Kasumi-1 (cell line): ENCODE data around the gene ZC3H15.

Experiments used
- DNase-seq, 2 experiments: peaks; one replicate each; lab custom pipeline; 2025; lab: John Stamatoyannopoulos, UW

Gene ZC3H15

DNA sequence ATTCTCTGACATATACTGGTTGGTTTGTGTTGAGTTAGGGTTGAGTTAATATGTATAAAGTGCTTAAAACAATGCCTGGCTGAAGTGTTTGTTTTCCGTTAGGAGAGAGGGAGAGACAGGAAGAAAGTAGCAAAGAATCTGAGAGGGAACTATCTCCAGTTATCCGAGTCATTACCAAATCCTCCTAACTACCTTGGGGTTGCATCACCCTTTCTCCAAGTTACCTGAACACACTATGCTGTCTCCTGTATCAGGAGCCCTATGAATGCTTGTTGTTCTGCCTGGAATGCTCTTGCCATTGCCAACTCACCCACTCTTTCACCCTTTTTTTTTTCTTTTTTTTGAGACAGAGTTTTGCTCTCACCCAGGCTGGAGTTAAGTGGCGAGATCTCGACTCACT is 55.9 kb downstream of the ZC3H15 start:
- no peak for DNase-seq

DNA sequence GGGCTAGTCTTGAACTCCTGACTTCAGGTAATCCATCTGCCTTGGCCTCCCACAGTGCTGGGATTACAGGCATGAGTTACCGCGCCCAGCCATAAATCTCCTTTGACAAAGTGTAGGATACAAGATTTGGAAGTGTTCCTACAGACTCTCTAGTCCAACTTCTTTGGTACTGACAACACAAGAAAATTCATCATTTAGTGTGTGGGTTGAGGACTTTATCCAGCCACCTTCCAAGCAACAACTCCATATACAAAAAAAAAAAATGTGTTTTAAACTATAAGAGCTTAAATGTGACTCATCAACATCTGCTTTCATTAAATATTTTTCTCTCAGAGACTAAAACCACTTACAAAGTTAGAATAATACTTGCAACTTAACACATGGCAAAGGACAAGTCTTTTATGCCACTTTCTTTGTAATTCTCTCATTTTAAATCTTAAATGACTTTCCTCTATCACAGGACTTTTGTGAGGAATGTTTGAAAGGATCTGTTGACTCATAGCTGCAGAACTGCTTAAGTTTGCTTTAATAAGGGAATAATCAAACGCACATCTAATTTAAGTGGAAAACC is 57.6 kb downstream of the ZC3H15 start:
- DNase-seq: no peak

DNA sequence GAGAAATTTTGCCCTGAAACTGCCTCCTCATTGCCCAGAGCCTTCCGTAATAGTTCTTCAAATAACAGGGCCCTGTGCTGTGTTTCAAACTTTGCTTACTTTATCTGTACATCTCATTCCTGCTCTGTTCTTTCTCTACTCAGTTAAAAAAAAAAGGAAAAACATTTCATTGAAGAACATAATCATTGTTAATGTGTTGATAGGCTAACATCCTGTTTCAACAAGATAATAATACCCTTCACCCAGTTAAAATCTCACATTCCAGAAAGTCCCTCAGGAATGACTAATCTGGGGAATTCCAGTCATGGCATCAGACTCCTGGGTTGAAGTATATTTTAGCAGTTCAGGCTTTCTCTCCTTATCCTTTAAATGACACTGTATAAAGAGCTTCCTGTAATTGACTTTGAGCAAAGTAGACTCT is 58.2 kb downstream of the ZC3H15 start:
- DNase-seq: no peak

DNA sequence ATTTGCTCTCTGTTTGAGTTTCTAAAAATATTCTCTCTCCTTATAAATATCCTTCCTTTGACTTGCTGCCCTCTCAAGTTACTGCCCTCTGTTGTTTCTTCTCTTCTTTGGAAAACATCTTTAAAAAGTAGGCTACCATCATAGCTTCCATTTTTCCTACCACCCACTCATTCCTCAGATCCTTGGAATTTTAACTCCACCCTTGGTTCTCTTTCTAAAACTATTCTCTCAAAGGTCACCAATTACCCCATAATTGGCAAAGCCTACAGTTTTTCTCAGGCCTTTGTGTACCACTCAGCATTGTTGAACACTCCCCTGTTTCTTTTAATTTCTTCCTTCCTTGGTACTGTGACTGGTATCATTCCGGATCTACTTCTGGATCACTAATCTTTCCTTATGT is 60.8 kb downstream of the ZC3H15 start:
- no peak for DNase-seq

DNA sequence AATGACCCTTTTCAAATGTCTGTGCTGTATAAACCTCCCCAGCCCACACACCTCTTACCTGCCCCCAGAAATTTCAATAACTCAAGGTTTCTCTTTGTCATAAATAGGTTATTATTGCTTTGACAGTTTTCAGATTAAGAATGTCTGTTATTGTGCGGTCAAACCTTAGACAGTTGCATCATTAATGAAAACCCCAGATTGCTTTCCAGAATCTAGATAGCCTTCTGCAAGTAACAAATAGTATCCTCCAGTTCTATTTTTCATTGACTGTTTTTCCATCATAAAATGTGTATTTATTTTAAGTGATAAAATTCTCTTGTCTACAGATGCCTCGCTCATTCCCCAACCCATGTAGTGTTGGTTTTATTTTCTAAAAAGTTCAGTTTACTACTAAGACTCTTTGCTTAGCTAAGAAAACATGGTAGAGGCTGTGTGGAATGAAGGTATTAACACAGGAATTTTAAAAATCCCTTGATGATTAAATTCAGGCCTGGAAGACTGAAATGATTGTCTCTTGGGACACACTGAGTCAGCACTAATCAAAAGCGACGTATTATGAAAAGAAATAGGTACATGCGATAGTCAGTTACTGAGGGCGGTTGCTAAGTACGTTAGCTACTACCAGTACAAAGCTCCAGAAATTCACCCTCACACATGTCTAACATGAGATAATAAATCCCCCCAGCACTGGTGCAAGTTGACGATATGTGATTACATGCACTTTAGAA is 65.4 kb downstream of the ZC3H15 start:
- DNase-seq: no peak

- no peak for DNase-seq
Measured at GRCh38 chr2:186554429-186554828, 68.4 kb downstream of the ZC3H15 start.

DNA sequence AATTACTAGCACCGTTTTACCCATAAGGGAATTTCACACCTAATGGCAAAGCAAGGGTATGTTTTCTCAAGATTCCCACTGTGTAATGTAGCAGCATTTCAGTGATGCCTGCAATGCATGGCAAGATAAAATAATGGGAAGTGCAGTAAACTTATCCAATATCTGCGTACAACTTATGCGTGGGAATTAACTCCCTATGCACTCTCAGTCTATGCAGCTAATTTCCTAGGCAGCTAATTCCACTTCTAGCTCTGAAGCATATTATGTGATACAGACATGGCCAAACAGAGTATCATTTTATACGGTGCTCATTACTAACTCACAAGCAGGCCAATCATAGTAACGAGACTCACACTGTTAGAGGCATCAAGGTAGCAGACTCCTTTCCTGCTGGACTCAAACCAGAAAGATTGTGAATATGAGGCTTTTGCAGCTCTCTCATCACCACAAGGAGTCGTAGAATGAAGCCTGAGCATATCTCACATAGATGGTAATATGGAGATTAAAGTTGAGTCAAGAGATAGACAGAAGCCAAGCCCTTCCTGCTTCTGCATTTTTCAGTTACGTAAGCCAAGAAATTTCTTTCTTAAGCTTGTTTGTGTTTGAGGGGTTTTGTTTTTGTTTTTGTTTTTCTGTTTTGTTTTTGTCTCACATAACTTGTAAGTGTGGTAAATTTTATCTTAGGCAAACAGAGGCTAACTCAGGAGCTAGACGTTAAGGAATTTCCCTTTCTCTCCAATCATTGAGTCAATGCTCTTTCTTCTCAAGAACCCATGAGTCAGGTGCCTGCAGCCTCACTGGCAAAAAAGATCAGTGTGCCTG is 69.0 kb downstream of the ZC3H15 start:
- DNase-seq: no peak

GRCh38 chr2:186558512-186559276 is 72.6 kb downstream of the ZC3H15 start:
- DNase-seq: no peak
